Measurements from ENCODE around the gene SLC45A2. TPM values are rescaled to one million over a fixed set of nuclear protein-coding genes. Genes with fewer than 3 reads are reported as not detected.

Gene SLC45A2
- total and polyA plus RNA-seq, 2 of the 8 experiments (the other 6 are each of a cell fraction or from before 2014, with no cell fraction given): 0.09 TPM; not detected in 1

DNA sequence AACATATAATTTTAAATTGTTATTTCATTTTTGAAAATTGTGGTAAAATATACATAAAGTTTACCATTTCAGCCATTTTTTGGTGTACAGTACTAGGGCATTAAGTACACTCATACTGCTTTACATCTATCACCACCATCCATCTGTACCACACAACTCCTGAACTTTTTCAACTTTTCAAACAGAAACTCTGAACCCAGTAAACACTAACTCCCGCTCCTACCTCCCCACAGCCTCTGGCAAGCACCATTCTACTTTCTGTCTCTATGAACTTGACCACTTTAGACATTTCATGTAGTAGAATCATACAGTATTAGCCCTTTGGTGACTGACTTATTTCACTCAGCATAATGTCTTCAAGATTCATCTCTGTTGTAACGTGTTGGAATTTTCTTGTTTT lies 8.4 kb upstream of the SLC45A2 start (continued):
- TF ChIP-seq EP300 (IDR thresholded peaks at IDR 0.05; ENCODE audit: borderline replicate concordance in 1 of 2, low read depth in 2 of 2, low read length in 2 of 2) (no peak), ZNF274 (IDR thresholded peaks at IDR 0.05; ENCODE audit: borderline replicate concordance, extremely low read depth, low read length) (no peak), TEAD4 (IDR thresholded peaks at IDR 0.05; ENCODE audit: low read depth, low read length) (no peak), HDAC6 (IDR thresholded peaks at IDR 0.05; ENCODE audit: low read depth, low read length) (no peak), BACH1 (IDR thresholded peaks at IDR 0.05; ENCODE audit: low read length) (no peak), HDAC2 (IDR thresholded peaks at IDR 0.05; ENCODE audit: borderline replicate concordance in 1 of 2, low read depth in 2 of 2, low read length in 2 of 2) (no peak)
